Erythroblast (primary cell): ENCODE measurements around the gene CHN2.

Experiments
- GATA1 ChIP-seq: IDR thresholded peaks from 2 replicates; pipeline ENCODE4 v1.6.1; 2011; ENCODE audit warnings: low read depth, mild to moderate bottlenecking, control low read depth, low read length, moderate library complexity
- POLR2A ChIP-seq: IDR thresholded peaks from 2 replicates; pipeline ENCODE4 v1.6.1; 2011; ENCODE audit warnings: mild to moderate bottlenecking, low read length

DNA sequence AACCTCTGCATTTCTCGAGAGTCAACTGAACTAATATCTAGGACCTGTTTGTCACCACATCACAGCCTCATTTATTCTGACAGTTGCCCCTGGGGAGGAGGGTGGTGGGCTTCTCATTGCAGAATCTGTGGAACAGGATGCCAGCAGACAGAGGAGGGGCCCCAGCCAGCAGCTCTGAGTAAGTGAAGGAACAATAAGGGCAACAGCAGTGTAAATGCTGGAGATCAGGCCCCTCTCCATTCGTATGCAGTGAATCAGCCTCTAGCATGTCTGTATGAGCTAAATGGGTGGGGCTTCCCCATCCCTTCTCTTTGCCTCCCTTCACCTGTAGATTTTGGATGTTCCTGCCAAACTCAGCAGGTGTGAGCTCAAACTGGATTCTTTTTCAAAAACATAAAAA is 40.5 kb upstream of the CHN2 start:
- no peak for TF ChIP-seq POLR2A
- TF ChIP-seq GATA1: no peak
